GM18909 (cell line): ENCODE data around the gene CENPX.
A peak's percentile ranks its signal among the peaks of the same experiment; 100 is the strongest.
"Not testable (repeated sequence)": the region's sequence is repeated elsewhere in the genome, so short reads cannot be mapped to it uniquely, and the experiment has no call there.

Experiments
- ATAC-seq: cut with Tn5 transposase; IDR thresholded peaks from one replicate; pipeline ENCODE4 v1.9.1; 2021; ENCODE audit warnings: mild to moderate bottlenecking; ENCODE audit not compliant: unreplicated experiment, poor library complexity

Gene CENPX

DNA sequence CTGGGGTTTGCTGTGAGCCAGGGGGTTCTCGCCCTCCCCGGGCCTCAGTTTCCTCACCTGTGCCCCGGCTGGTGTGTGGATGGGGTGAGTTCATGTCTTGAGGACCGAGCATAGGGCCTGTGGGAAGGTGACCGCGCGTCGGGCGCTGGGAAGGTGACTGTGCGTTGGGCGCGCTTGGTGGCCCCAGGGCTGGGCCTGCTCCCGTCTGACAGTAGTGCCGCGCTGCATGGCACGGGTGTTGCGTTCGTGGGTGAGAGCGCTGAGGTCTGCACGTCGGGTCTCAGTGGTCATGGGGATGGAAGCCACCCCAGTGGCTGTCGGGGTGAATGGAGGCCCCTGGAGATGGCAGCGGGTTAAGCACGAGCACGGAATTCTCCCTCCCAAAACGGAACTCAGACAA lies 36.1 kb downstream of the CENPX start:
- ATAC-seq, result no peak

DNA sequence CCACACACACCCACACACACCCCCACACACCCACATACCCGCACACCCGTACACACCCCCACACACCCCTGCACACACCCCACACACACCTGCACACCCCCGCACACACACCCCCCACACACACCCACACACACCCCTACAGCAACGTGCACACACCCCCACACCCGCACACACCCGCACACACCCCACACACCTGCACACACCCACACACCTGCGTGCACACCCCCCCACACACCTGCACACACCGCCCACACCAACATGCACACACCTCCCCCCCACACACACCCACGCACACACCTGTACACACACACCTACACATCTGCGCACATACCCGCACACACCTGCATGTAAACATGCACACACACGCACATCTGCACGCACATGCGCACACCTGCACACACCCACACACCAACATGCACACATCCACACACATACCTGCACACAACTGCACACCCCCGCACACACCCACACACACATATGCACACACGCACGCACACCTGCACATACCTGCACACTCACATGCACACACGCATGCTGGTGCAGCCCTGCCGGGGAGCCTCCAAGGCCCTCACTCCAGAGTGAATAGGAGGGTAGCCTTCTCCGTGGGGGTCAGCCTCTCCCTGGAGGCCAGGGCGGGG lies 37.8 kb downstream of the CENPX start:
- no peak for ATAC-seq

DNA sequence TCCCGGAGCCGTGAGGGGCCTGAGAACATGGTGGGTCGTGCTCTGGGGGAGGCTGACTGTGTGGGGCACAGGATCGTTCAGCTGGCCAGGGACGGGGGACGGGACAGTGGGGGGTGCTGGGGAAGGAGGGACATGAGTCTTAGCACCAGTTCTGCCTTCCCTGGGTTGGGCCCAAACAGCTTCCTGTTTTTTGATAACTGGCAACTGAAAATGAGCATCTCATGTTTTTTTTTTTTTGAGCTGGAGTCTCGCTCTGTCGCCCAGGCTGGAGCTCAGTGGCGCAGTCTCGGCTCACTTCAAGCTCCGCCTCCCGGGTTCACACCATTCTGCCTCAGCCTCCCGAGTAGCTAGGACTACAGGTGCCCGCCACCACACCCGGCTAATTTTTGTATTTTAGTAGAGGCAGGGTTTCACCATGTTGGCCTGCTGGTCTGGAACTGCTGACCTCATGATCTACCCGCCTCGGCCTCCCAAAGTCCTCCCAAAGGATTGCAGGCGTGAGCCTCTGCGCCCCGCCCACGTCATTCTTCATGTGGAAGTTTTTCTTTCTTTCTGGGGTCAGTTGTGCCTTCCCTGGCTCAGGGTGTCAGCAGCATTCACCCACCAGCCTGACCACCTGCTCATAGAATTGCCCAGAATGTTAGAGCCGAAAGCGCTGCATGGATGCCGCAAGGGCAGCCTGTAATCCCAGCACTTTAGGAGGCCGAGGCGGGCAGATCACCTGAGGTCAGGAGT lies 38.9 kb downstream of the CENPX start:
- ATAC-seq, result no peak

DNA sequence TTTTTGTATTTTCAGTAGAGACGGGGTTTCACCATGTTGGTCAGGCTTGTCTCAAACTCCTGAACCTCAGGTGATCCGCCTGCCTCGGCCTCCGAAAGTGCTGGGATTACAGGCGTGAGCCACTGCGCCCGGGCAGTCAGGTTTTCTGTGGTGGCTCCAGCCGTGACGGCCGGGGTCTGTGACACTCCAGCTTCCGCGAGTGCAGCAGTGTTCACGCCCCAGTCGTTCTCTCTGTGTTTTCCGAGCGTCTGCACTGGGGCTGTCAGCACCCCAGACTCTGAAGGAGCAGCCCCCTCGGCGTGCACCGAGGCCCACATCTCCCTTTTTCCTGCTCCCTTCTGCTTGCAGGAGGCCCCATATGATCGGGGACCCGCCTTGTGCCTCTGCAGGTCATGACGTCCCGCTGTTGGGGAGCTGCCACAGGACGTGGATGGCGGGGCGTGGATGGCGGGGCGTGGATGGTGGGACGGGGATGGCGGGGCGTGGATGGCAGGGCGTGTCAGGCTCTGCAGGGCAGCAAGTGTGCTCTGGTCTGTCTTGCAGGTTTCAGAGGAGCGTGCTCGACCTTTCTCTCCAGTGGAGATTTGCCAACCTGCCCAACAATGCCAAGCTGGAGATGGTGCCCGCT lies 39.6 kb downstream of the CENPX start:
- ATAC-seq, result no peak

DNA sequence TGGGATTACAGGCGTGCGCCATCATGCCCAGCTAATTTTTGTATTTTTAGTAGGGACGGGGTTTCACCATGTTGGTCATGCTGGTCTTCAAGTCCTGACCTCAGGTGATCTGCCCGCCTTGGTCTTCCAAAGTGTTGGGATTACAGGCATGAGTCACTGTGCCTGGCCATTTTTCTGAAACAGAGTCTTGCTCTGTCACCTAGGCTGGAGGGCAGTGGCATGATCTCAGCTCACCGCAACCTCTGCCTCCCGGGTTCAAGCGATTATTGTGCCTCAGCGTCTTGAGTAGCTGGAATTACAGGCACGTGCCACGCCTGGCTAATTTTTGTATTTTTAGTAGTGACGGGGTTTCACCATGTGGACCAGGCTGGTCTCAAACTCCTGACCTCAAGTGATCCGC lies 41.2 kb downstream of the CENPX start:
- not testable (repeated sequence) for ATAC-seq

DNA sequence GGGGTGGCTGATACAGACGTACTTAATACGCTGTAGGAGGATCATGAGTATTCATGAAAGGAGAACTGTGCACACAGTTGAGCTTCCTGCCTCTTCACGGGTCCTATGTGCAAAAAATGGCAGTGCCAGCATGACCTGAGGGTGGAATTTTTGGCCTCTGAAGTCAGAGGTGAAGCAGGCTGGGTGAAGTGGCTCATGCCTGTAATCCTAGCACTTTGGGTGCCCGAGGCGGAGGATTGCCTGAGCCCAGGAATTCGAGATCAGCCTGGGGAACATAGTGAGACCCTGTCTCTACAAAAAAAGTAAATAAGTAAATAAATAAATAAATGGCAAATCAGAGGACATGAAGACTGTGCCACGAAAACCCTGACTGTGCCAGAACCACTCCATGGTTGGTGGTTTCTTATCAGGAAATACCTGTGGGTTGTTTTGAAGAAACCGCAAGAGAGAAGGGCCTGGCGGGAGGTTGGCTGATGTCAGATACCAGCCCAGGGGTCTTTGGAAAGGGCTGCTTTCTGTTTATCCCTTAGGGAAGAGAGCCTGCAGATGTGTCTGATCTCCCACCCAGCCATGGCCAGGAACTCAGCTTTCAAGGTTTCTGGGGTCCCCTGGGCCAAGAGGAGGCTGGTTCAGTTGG lies 41.9 kb downstream of the CENPX start:
- ATAC-seq, result no peak

DNA sequence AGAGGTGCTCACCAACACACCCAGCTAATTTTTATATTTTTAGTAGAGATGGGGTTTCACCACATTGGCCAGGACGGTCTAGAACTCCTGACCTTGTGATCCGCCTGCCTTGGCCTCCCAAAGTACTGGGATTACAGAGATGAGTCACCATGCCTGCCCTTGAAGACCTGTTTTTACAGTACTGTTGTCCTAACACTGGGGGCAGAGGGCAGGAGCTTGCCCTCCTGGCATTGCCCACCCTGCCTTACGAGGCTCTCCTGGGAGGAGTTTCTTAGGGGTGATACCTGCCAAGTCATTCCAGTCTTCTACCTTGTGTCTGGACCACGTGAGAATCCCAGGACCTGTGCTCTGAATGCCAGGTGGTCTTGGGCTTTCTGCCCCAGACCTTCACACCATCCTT lies 42.6 kb downstream of the CENPX start:
- ATAC-seq, result no peak

DNA sequence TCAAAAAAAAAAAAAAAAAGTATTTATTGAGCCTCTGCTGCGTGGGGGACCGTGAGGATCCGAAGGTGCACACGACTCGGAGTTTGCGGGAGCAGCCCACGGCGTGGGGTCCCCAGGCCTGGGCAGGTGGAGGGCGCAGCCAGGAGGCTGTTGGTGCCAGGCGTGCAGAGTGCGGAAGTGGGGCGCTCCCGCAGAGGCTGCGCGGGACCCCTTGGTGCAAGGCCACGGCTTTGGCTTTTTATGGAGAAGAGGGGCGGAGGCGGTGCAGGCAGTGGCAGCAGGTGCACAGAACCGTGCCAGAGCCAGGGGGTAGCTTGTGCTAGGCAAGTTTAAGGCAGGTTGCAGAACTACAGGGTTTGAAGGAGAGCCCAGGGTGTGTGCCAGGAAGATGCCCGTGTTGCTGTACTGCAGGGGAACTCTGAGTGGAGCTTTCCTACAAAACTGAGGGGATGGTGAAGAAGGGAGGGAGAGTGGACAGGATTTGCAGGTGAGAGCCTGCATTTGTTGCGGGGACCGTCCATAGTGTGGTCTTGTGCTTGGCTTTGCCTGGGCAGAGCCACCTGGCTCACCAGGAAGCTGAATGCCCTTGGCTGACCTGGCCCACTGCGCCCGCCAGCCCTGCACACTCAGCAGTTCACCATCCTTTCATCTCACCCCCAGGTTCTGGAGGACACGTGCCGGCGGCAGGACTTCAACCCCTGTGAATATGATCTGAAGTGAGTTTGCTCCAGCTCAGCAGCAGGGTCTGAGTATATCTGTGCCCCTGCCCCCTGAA lies 44.0 kb downstream of the CENPX start:
- no peak for ATAC-seq

DNA sequence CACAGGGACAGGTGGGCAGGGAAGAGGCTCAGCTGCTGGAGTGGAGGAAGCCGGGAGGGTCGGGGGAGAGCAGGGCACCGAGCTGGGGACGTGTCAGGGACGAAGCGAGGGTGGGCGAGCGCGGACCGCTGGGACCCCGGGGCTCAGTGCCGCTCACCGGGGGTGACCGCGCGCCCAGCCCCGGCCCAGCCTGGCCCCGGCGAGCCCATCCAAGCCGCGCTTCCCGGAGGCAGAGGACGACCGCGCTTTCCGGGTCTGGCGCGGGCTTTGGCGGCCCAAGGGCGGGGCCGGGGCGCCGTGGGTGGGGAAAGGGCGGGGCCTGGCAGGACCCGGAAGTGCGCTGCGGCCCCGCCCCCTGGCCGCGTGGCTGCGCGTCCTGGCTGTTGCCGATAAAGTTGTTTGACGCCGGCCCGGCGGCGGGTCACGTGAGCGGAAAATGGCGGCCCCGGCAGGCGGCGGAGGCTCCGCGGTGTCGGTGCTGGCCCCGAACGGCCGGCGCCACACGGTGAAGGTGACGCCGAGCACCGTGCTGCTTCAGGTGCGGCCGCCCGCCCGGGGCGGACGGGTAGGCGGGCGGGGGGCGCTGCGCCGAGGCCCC lies 45.4 kb downstream of the CENPX start, which contains the start of gene ASPSCR1:
Gene ASPSCR1, plus strand, starts transcription at position 419 of the 598 bp plus-strand sequence. Its CDS starts 18 bp downstream, at position 437.
- peak; percentile 80 for ATAC-seq

DNA sequence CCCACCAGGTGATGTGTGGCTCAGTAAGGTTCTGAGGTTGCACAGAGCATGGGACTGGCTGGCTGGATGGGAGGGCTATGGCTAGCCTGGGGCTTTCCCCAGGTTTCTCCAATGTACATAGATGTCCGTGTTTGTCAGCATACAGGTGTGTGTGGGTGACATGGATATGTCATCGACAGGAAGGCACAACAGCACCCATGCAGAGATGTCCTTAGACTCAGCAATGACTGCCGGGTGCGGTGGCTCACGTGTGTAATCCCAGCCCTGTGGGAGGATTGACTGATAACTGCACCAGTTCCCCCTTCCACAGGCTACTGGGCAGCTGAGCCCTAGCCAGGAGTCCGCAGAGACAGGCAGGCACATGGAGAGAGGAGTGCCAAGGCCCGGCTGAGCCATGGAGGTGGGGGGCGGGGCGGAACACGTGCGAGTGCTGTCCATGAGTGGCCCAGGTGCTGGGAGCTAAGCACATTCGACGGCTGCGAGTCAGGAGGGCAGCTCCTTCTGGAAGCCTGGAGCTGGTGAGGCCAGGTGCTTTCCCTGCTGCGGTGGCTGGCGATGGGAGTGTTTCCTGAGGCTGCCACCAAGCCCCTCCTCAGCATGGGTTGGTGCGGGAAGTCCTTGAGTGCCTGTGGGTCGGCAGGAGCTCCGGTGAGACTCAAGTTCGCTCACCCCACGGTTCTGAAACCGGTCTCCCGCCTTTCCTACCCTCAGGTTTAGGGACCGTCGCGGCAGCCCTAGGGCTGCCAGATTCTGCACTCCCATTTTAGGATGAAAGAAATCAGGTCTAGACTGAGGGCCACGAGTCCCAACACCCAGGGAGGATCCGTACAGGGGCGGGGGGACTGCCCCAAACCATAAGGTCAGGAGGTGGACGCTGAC lies 46.1 kb downstream of the CENPX start:
- no peak for ATAC-seq

DNA sequence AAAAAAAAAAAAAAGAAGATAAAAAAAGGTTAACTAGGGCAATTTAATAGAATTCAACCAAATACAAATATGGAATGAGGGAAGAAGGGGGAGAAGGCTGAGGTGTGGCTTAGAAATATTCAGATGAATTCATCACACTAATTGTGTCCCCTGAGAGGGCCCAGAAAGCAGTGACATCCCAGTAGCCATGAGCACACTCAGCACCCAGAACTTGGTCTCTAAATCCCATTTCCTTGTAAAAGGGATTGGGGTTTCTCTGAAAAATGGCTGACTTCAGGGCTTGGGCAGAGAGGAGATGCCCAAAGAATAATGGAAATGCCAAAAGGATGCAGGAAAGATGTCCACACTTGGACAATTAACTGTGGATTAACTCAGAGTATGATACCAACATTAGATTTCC lies 49.2 kb downstream of the CENPX start:
- ATAC-seq, result no peak

DNA sequence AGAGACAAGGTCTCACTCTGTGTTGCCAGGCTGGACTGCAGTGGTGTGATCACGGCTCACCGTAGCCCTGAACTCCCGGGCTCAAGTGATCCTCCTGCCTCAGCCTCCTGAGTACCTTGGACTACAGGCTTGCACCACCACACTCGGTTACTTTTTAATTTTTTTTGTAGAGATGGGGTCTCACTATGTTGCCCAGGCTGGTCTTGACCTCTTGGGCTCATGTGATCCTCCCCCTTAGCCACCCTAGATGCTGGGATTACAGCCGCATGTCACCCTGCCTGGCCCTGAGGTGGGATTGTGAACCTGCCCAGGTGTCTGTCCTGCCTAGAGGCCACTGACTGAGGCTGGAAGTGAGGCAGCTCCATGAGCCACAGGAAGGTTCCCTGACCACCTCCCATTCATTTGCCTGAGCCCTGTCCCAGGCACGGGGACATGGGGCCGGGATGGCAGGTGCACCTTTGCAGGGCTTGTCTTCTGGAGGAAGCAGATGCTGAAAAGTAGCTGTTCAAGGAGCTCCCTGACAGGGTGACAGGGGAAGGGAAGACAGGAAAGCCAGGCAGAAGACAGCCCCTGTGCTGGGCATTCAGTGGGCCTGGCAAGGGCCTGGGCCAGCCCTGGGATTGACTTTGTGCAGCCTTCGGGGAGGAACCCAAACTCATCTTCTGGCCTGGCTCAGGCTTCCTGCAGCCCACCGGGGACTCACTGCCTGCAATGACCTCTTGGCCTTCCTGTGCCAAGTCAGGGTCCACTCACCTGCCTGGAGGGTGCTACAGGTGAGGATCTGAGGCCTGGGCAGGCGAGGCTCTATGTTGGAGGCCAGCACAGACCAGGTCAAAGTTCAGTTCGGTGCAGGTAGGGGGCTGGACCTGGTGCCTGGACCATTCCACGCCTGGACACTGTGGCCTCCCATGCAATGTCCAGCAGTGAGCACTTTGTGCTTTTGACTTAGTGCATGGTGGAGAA lies 53.5 kb downstream of the CENPX start:
- no peak for ATAC-seq
